ENCODE measurements around the gene EPHA3. TPM values are rescaled to one million over a fixed set of nuclear protein-coding genes. Genes with fewer than 3 reads are reported as not detected.

Gene EPHA3
- total RNA-seq, 1 experiment from 2014 or later = 21.5 TPM

GRCh38 chr3:89280822-89281365 lies 173.5 kb downstream of the EPHA3 start:
- Histone ChIP-seq H3K4me3 (ENCODE audit: low read depth, low read length, poor library complexity, severe bottlenecking) (no peak overlapping the region), H3K4me1 (ENCODE audit: insufficient read depth, low read length, poor library complexity, severe bottlenecking) (peaks cover 45% of the 10 kb centered on the region), H3K36me3 (ENCODE audit: insufficient read depth, low read length, poor library complexity, severe bottlenecking) (no peaks in the 10 kb centered on the region), H3K27ac (ENCODE audit: low read depth, low read length, poor library complexity, severe bottlenecking) (no peak overlapping the region), H3K27me3 (replicated peaks; ENCODE audit: insufficient read depth, low read depth, low read length, poor library complexity) (no peaks in the 10 kb centered on the region), H3K9me3 (ENCODE audit: low read depth, low read length, poor library complexity, severe bottlenecking) (no peaks in the 10 kb centered on the region)
- TF ChIP-seq EZH2 (IDR thresholded peaks at IDR 0.05; ENCODE audit: borderline replicate concordance, low read depth, low read length, poor library complexity, severe bottlenecking) = no peak
- TF ChIP-seq, protein P1, sequence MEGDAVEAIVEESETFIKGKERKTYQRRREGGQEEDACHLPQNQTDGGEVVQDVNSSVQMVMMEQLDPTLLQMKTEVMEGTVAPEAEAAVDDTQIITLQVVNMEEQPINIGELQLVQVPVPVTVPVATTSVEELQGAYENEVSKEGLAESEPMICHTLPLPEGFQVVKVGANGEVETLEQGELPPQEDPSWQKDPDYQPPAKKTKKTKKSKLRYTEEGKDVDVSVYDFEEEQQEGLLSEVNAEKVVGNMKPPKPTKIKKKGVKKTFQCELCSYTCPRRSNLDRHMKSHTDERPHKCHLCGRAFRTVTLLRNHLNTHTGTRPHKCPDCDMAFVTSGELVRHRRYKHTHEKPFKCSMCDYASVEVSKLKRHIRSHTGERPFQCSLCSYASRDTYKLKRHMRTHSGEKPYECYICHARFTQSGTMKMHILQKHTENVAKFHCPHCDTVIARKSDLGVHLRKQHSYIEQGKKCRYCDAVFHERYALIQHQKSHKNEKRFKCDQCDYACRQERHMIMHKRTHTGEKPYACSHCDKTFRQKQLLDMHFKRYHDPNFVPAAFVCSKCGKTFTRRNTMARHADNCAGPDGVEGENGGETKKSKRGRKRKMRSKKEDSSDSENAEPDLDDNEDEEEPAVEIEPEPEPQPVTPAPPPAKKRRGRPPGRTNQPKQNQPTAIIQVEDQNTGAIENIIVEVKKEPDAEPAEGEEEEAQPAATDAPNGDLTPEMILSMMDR (conservative IDR thresholded peaks at IDR 0.05; ENCODE audit: low read depth, low read length) = no peak
- intact Hi-C loops (cut with micrococcal nuclease; ENCODE audit: unreplicated experiment) = no loop called here
- no TSS peak for BruUV-seq (replicated peaks)
- no peak for DNase-seq (ENCODE audit: low spot score)
- POLR2A ChIA-PET (ENCODE audit: low non-redundant PET) = interaction anchor here (0.6 kb wide), 1 partner anchor 348 kb away, joined by 3 read pairs; no protein-coding TSS in a partner anchor
- CTCF ChIA-PET = no interaction called here

DNA sequence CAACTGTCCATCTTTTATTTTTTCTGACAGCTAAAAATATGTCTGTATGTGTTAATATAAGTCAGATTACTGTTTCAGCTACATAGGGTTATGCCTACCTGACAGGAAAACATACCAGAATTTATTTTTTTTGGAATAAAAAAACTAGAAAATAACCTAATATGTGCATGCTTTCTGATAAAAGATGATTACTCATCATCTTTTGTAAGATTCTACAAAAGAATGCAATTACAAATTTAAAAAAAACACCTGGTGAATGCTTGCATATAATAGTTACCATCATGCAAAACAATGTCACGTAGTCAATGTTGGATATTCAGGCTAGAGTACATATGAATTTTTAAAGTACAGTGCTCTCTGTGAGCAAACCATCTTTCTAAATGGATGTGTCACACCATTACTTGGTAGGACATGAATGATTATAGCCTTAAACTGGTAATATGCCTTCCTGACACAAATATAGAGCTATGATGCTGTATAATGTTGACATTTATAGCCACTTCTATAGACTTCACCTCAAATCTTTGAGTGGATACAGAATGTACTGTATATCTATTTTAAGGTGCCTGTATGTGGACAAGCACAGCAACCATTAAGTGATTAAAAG lies 180.6 kb downstream of the EPHA3 start:
- TF ChIP-seq EZH2 (IDR thresholded peaks at IDR 0.05; ENCODE audit: borderline replicate concordance, low read depth, low read length, poor library complexity, severe bottlenecking) = no peak
- TF ChIP-seq, protein P1 (conservative IDR thresholded peaks at IDR 0.05; ENCODE audit: low read depth, low read length) = no peak
- ChIA-PET CTCF (no interaction called here), POLR2A (ENCODE audit: low non-redundant PET) (no interaction called here)
- peaks cover 2% of the 10 kb centered on the region for H3K9me3 ChIP-seq (ENCODE audit: low read depth, low read length, poor library complexity, severe bottlenecking)
- no TSS peak for BruUV-seq (replicated peaks)
- intact Hi-C loops (cut with micrococcal nuclease; ENCODE audit: unreplicated experiment) = no loop called here
- no peak for DNase-seq (ENCODE audit: low spot score)
- H3K36me3 ChIP-seq (ENCODE audit: insufficient read depth, low read length, poor library complexity, severe bottlenecking) = no peaks in the 10 kb centered on the region
- peaks cover 10% of the 10 kb centered on the region for H3K4me1 ChIP-seq (ENCODE audit: insufficient read depth, low read length, poor library complexity, severe bottlenecking)
- no peaks in the 10 kb centered on the region for H3K27me3 ChIP-seq (replicated peaks; ENCODE audit: insufficient read depth, low read depth, low read length, poor library complexity)
- H3K27ac ChIP-seq (ENCODE audit: low read depth, low read length, poor library complexity, severe bottlenecking) = no peak overlapping the region
- no peak overlapping the region for H3K4me3 ChIP-seq (ENCODE audit: low read depth, low read length, poor library complexity, severe bottlenecking)

DNA sequence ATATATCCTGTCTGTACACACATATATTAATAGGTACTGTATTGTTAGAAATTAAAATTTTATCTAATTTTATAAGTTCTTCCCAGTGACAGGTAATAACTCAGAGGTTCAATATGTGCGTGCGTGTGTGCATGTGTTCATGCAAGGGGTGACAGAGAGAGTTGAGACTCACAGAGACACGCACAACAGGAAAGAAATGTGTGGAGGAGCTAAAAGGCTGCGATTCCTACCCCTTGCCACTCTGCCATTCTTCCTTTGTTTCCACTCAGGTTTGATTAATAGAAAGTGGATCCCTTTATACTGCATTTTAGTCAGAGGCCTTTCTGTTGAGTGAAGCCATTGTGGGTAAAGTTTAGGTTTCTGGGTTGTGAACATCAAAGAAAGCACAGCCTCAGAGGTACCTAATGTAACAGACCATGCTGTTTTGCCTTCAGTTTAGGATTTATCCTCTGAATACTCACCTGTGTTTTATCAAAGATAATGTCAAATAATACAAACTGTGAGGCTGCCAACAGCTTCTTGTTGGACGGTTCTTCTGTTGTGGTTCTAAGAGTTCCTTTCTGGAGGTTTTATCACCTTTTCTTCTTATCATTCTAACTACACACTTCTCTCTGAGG lies 182.3 kb downstream of the EPHA3 start:
- BruUV-seq (replicated peaks) = no TSS peak
- intact Hi-C loops (cut with micrococcal nuclease; ENCODE audit: unreplicated experiment) = loop anchor here (5.0 kb wide), 1 partner anchor 62 kb away; no protein-coding TSS in a partner anchor
- Histone ChIP-seq H3K27me3 (replicated peaks; ENCODE audit: insufficient read depth, low read depth, low read length, poor library complexity) (no peaks in the 10 kb centered on the region), H3K27ac (ENCODE audit: low read depth, low read length, poor library complexity, severe bottlenecking) (no peak overlapping the region), H3K4me1 (ENCODE audit: insufficient read depth, low read length, poor library complexity, severe bottlenecking) (no peaks in the 10 kb centered on the region), H3K9me3 (ENCODE audit: low read depth, low read length, poor library complexity, severe bottlenecking) (peaks cover 7% of the 10 kb centered on the region), H3K36me3 (ENCODE audit: insufficient read depth, low read length, poor library complexity, severe bottlenecking) (no peaks in the 10 kb centered on the region), H3K4me3 (ENCODE audit: low read depth, low read length, poor library complexity, severe bottlenecking) (no peak overlapping the region)
- ChIA-PET CTCF (no interaction called here), POLR2A (ENCODE audit: low non-redundant PET) (no interaction called here)
- TF ChIP-seq EZH2 (IDR thresholded peaks at IDR 0.05; ENCODE audit: borderline replicate concordance, low read depth, low read length, poor library complexity, severe bottlenecking) = no peak
- TF ChIP-seq, protein P1 (conservative IDR thresholded peaks at IDR 0.05; ENCODE audit: low read depth, low read length) = no peak
- DNase-seq (ENCODE audit: low spot score) = no peak

Data from A673 (cell line).